Measurements from ENCODE around the gene ZMIZ1.

The ZMIZ1 gene

GRCh38 chr10:79137300-79137756, 68.6 kb downstream of the ZMIZ1 start:
- DNase-seq (ENCODE audit: low read depth) = no peak

- DNase-seq (ENCODE audit: low read depth) = peak; percentile 22
Observed at GRCh38 chr10:79137826-79138225, 69.1 kb downstream of the ZMIZ1 start.

GRCh38 chr10:79138449-79139123, 69.8 kb downstream of the ZMIZ1 start:
- no peak for DNase-seq (ENCODE audit: low read depth)

GRCh38 chr10:79139124-79139835, 70.5 kb downstream of the ZMIZ1 start:
- DNase-seq (ENCODE audit: low read depth) = no peak

GRCh38 chr10:79140085-79140793, 71.5 kb downstream of the ZMIZ1 start:
- no peak for DNase-seq (ENCODE audit: low read depth)

GRCh38 chr10:79140855-79141254, 72.1 kb downstream of the ZMIZ1 start:
- DNase-seq (ENCODE audit: low read depth) = no peak

- DNase-seq (ENCODE audit: low read depth) = no peak
Observed at GRCh38 chr10:79142064-79142491, 73.3 kb downstream of the ZMIZ1 start.

GRCh38 chr10:79142522-79143309, 74.0 kb downstream of the ZMIZ1 start:
- no peak for DNase-seq (ENCODE audit: low read depth)

GRCh38 chr10:79143879-79144278, 75.1 kb downstream of the ZMIZ1 start:
- DNase-seq (ENCODE audit: low read depth) = no peak

GRCh38 chr10:79144351-79145173, 75.8 kb downstream of the ZMIZ1 start:
- DNase-seq (ENCODE audit: low read depth) = no peak

GRCh38 chr10:79145174-79145483, 76.4 kb downstream of the ZMIZ1 start:
- no peak for DNase-seq (ENCODE audit: low read depth)

- DNase-seq (ENCODE audit: low read depth) = no peak
Observed at GRCh38 chr10:79145517-79146470, 77.0 kb downstream of the ZMIZ1 start.

GRCh38 chr10:79146611-79147130, 77.9 kb downstream of the ZMIZ1 start:
- no peak for DNase-seq (ENCODE audit: low read depth)

GRCh38 chr10:79147306-79147705, 78.5 kb downstream of the ZMIZ1 start:
- no peak for DNase-seq (ENCODE audit: low read depth)

GRCh38 chr10:79147796-79148451, 79.2 kb downstream of the ZMIZ1 start:
- DNase-seq (ENCODE audit: low read depth) = no peak

- DNase-seq (ENCODE audit: low read depth) = no peak
Observed at GRCh38 chr10:79148452-79149344, 79.9 kb downstream of the ZMIZ1 start.

GRCh38 chr10:79149345-79149661, 80.5 kb downstream of the ZMIZ1 start:
- DNase-seq (ENCODE audit: low read depth) = no peak

GRCh38 chr10:79149662-79150443, 81.1 kb downstream of the ZMIZ1 start:
- DNase-seq (ENCODE audit: low read depth) = no peak
